GM06990 (cell line): ENCODE data around the gene SEL1L3.

Experiments
- DNase-seq: peaks from one replicate; pipeline ENCODE4 v3.0.0-alpha.2; 2011; ENCODE audit not compliant: insufficient read length; ENCODE audit errors: extremely low read depth
- H3K27me3 ChIP-seq: replicated peaks from 2 replicates; pipeline ENCODE4 v1.6.0; 2011; ENCODE audit warnings: low read length; ENCODE audit not compliant: control insufficient read depth, insufficient read depth
- H3K36me3 ChIP-seq: 2 replicates; pipeline ENCODE4 v1.5.1; 2011; ENCODE audit warnings: low read length; ENCODE audit not compliant: control insufficient read depth, insufficient read depth
- H3K4me3 ChIP-seq: replicated peaks from 2 replicates; pipeline ENCODE4 v1.5.1; 2011; ENCODE audit warnings: low read depth, mild to moderate bottlenecking, control low read depth, low read length
- CTCF ChIP-seq: IDR thresholded peaks from 2 replicates; pipeline ENCODE4 v1.5.1; 2011; ENCODE audit warnings: low read length, control low read depth, mild to moderate bottlenecking, inconsistent platforms; ENCODE audit not compliant: insufficient read depth, poor library complexity, severe bottlenecking

SEL1L3 gene

GRCh38 chr4:25890571-25891485 is 28.0 kb upstream of the SEL1L3 start:
- DNase-seq, result no peak
- no peak overlapping the region for H3K4me3 ChIP-seq

GRCh38 chr4:25889589-25890503 is 27.1 kb upstream of the SEL1L3 start:
- no peaks in the 10 kb centered on the region for H3K27me3 ChIP-seq
- no peak for DNase-seq
- no peak overlapping the region for H3K4me3 ChIP-seq
- no peak for TF ChIP-seq CTCF
- H3K36me3 ChIP-seq, result no peaks in the 10 kb centered on the region

More at GRCh38 chr4:25890571-25891485, 28.0 kb upstream of the SEL1L3 start:
- TF ChIP-seq CTCF, result no peak
- Histone ChIP-seq H3K36me3 (no peaks in the 10 kb centered on the region), H3K27me3 (no peaks in the 10 kb centered on the region)

GRCh38 chr4:25888781-25889180 is 26.0 kb upstream of the SEL1L3 start:
- no peak for TF ChIP-seq CTCF
- H3K4me3 ChIP-seq, result no peak overlapping the region
- H3K36me3 ChIP-seq, result no peaks in the 10 kb centered on the region
- DNase-seq, result no peak
- H3K27me3 ChIP-seq, result no peaks in the 10 kb centered on the region

- Histone ChIP-seq H3K36me3 (no peaks in the 10 kb centered on the region), H3K27me3 (no peaks in the 10 kb centered on the region), H3K4me3 (no peak overlapping the region)
- TF ChIP-seq CTCF, result no peak
- no peak for DNase-seq
These were observed 21.4 kb upstream of the SEL1L3 start for GRCh38 chr4:25884031-25884782.

- Histone ChIP-seq H3K27me3 (no peaks in the 10 kb centered on the region), H3K4me3 (no peak overlapping the region), H3K36me3 (no peaks in the 10 kb centered on the region)
- DNase-seq, result no peak
- TF ChIP-seq CTCF, result no peak
These were observed 20.8 kb upstream of the SEL1L3 start for GRCh38 chr4:25883565-25883964.
